Upper lobe of left lung (tissue), 4 donors: ENCODE measurements around the gene LAMA3.

Experiments
- CTCF ChIP-seq, 6 experiments: fragments of 450-650 bp in 4 of 6; fragments of 200-600 bp in 2 of 6; sonication (generic) in 2 of 6; IDR thresholded peaks; one replicate each; pipeline ENCODE4 v1.5.1; 2016 to 2019; ENCODE audit warnings: antibody characterized with exemption in 6 of 6
- EP300 ChIP-seq, 4 donors: sonication (generic); formaldehyde crosslinking; IDR thresholded peaks; one replicate each; pipeline ENCODE4 v1.5.1; 2017; ENCODE audit warnings: antibody characterized with exemption in 4 of 4, control low read depth in 2 of 4
- POLR2A ChIP-seq, 4 donors: fragments of 450-650 bp; IDR thresholded peaks; one replicate each; pipeline ENCODE4 v1.5.1; 2016 to 2017; ENCODE audit warnings: antibody characterized with exemption in 4 of 4, mild to moderate bottlenecking in 2 of 4
- POLR2AphosphoS5 ChIP-seq, 2 donors: sonication (generic); formaldehyde crosslinking; IDR thresholded peaks; one replicate each; pipeline ENCODE4 v1.5.1; 2017; ENCODE audit warnings: antibody characterized with exemption in 2 of 2

GRCh38 chr18:23855721-23856120, 166.5 kb downstream of the LAMA3 start:
- TF ChIP-seq CTCF (IDR thresholded peaks at IDR 0.05) (no peak), EP300 (IDR thresholded peaks at IDR 0.05) (no peak), POLR2A (IDR thresholded peaks at IDR 0.05) (no peak), POLR2AphosphoS5 (IDR thresholded peaks at IDR 0.05) (no peak)
